BJ (cell line): ENCODE data around the gene HEXIM1. TPM values are rescaled to one million over a fixed set of nuclear protein-coding genes. Genes with fewer than 3 reads are reported as not detected.

Source experiments
- CTCF ChIA-PET: fragments of 350-600 bp; formaldehyde crosslinking; extraction: SDS; loops from one replicate; lab custom pipeline; 2021; ENCODE audit warnings: antibody characterized with exemption, inconsistent platforms; lab: Yijun Ruan, JAX
- POLR2A ChIA-PET: fragments of 300-600 bp; sonication (Branson Sonifier 250); formaldehyde crosslinking; extraction: SDS; loops from one replicate; lab custom pipeline; 2021; ENCODE audit warnings: antibody characterized with exemption; lab: Charles Lee
- DNase-seq: peaks from one replicate; pipeline ENCODE4 v3.0.0-alpha.2; 2011; ENCODE audit warnings: low read depth
- H3K27me3 ChIP-seq: 2 replicates; pipeline ENCODE4 v1.6.0; 2011; ENCODE audit warnings: low read length; ENCODE audit not compliant: control insufficient read depth, insufficient read depth
- H3K36me3 ChIP-seq: 2 replicates; pipeline ENCODE4 v1.5.1; 2011; ENCODE audit warnings: low read length; ENCODE audit not compliant: control insufficient read depth, insufficient read depth
- H3K4me3 ChIP-seq: 2 replicates; pipeline ENCODE4 v1.5.1; 2011; ENCODE audit warnings: low read depth, mild to moderate bottlenecking, control low read depth, low read length
- polyA plus RNA-seq: library from polyadenylated mRNA; depleted of rRNA; stranded (reverse); fragments of >200 nt; gene quantifications from 2 replicates; pipeline ENCODE4 v1.2.3, GENCODE V29; 2011
- TF ChIP-seq, protein P1 (sequence below): IDR thresholded peaks from 2 replicates; pipeline ENCODE4 v1.5.1; 2011; ENCODE audit warnings: low read depth, mild to moderate bottlenecking, control low read depth, inconsistent platforms, low read length, moderate library complexity; ENCODE audit not compliant: insufficient read depth

HEXIM1 gene
- polyA plus RNA-seq, 1 experiment: 16.0 TPM

DNA sequence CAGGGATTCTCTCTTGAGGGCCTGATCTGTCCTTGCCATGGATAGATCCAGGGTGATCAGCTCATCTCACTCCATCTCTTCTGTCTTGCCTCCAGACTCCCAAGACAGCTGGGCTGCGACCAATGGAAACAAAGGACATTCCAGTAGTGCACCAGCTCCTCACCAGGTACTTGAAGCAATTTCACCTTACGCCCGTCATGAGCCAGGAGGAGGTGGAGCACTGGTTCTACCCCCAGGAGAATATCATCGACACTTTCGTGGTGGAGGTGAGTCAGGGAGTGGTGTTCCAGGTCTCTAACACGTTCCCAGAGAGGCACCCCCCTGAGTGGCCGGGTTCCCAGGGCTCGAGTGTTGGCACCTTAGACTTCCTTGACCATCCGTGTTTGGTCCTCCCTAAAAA, 45.4 kb upstream of the HEXIM1 start:
- no peak overlapping the region for H3K4me3 ChIP-seq

DNA sequence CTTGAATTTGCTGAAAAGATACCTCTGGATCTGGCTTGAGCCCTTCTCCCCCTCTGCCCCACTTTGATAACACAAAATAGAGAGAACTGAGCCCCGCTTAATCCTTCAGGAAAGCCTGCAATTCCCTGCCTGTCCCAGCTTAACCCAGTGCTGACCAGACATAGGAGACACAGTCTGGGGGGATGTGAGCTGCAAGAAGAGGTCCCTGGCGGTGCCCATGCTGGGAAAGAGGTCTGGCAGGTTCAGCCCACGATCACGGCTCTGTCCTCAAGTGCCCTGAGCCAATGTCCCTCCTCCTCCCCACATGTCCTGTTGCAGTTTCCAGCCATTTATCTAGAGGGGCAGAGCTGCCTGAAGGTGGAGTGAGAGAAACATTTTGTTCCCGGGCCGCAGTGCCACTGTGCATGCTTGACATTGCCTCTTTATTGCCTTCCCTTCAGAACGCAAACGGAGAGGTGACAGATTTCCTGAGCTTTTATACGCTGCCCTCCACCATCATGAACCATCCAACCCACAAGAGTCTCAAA, 44.9 kb upstream of the HEXIM1 start:
- CTCF ChIA-PET: interaction anchor here (1.4 to 3.2 kb wide), 3 partner anchors 26 to 183 kb away, joined by 4 to 9 read pairs (median 9); partner anchors contain the start of gene ACBD4
- H3K4me3 ChIP-seq: no peak overlapping the region
- no peak for DNase-seq
- POLR2A ChIA-PET: interaction anchor here (0.6 kb wide), 1 partner anchor 45 kb away, joined by 3 read pairs; the partner anchor contains the start of gene HEXIM1
- H3K36me3 ChIP-seq: peaks cover 50% of the 10 kb centered on the region
- TF ChIP-seq, protein P1, sequence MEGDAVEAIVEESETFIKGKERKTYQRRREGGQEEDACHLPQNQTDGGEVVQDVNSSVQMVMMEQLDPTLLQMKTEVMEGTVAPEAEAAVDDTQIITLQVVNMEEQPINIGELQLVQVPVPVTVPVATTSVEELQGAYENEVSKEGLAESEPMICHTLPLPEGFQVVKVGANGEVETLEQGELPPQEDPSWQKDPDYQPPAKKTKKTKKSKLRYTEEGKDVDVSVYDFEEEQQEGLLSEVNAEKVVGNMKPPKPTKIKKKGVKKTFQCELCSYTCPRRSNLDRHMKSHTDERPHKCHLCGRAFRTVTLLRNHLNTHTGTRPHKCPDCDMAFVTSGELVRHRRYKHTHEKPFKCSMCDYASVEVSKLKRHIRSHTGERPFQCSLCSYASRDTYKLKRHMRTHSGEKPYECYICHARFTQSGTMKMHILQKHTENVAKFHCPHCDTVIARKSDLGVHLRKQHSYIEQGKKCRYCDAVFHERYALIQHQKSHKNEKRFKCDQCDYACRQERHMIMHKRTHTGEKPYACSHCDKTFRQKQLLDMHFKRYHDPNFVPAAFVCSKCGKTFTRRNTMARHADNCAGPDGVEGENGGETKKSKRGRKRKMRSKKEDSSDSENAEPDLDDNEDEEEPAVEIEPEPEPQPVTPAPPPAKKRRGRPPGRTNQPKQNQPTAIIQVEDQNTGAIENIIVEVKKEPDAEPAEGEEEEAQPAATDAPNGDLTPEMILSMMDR: no peak
- no peaks in the 10 kb centered on the region for H3K27me3 ChIP-seq

More for the DNA sequence above, 45.4 kb upstream of the HEXIM1 start:
- ChIA-PET CTCF (interaction anchor here (1.4 to 3.2 kb wide), 2 partner anchors 32 to 182 kb away, joined by 9 read pairs; partner anchors contain the start of gene ACBD4), POLR2A (no interaction called here)
- Histone ChIP-seq H3K36me3 (peaks cover 51% of the 10 kb centered on the region), H3K27me3 (no peaks in the 10 kb centered on the region)
- TF ChIP-seq, protein P1: no peak
- DNase-seq: no peak

DNA sequence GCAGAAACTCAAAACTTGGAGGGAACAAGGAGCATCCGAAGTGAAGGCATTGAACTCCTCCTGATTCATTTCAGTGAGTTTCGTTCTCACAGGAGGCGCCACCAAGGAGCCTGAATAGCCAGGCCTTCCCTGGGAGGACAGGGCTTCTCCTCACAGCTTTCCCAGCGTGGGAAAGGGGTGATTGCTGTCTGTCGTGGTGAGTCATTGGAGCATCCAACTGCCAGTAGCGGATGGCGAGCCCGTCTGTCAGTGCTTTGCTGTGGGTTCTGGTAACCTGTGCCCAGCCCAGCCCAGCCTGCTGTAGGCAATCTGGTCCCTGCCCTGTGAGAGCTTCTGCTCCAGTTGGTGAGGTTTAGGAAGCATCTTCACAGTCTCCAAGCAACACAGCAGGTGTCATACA, 44.2 kb upstream of the HEXIM1 start:
- Histone ChIP-seq H3K27me3 (no peaks in the 10 kb centered on the region), H3K36me3 (peaks cover 49% of the 10 kb centered on the region), H3K4me3 (no peak overlapping the region)
- CTCF ChIA-PET: interaction anchor here (0.5 to 3.2 kb wide), 9 partner anchors 7 to 184 kb away, joined by 3 to 9 read pairs (median 4); partner anchors contain the start of gene ACBD4
- DNase-seq: no peak
- TF ChIP-seq, protein P1: no peak
- POLR2A ChIA-PET: no interaction called here

DNA sequence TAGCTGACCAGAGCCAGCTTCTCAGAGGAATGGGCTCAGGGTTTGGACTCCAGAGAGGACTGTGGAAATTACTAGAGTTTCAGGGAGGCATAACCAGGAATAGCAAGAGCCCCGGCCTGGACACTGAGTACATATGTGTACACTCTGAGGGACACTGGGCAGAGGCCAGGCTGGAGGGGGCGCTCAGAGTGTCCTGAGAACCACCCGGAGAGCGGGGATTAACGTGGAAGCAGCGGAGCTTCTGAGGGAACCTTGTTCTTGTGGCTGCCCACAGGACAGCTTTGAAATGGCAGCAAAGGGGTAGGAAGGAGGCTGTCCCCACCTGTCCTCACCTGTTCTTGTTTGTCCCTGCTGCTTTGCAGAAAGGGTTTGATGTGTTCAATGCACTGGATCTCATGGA, 43.8 kb upstream of the HEXIM1 start:
- H3K36me3 ChIP-seq: peaks cover 47% of the 10 kb centered on the region
- ChIA-PET POLR2A (no interaction called here), CTCF (interaction anchor here (0.5 to 3.2 kb wide), 11 partner anchors 8 to 184 kb away, joined by 3 to 14 read pairs (median 4); partner anchors contain the start of genes ACBD4 and PLCD3)
- H3K4me3 ChIP-seq: no peak overlapping the region
- no peak for DNase-seq
- TF ChIP-seq, protein P1: no peak
- no peaks in the 10 kb centered on the region for H3K27me3 ChIP-seq

DNA sequence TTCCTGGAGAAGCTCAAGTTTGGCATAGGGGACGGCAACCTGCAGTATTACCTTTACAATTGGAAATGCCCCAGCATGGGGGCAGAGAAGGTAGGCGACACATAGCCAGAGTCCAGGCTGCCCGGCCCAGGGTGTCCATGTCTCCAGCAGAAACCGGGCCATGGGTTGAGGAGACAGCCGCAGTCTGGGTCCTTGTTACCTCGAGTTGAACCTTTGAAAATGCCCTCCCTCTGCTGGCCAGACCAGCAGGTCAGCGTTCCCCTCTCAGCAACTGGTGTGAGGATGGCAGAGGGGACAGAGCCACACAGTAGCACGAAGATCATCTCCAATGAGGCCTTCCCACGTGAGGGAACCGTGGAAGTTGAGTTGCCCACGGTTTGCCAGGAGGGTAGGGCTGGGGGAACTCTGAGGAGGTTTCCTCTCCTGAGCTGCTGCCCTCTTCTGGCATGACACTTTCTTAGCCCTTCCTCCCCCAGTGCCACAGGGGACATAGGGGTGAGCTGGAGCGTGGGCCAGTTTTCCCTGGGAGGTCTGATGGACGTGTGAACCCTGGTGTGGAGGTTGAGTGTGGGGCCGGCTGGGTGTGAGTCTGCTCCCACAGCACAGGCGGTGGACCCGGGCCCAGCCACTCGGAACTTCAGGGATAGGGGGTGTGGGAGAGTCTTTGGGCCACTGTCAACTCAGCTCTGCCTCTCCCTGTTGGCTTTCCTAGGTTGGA, 43.2 kb upstream of the HEXIM1 start:
- Histone ChIP-seq H3K36me3 (peaks cover 45% of the 10 kb centered on the region), H3K4me3 (no peak overlapping the region), H3K27me3 (no peaks in the 10 kb centered on the region)
- no peak for DNase-seq
- TF ChIP-seq, protein P1: peak; percentile 14; the same call in 1 of the 2 replicates
- CTCF ChIA-PET: interaction anchor here (1.0 to 2.3 kb wide), 10 partner anchors 8 to 93 kb away, joined by 3 to 14 read pairs (median 4); partner anchors contain the start of genes ACBD4 and PLCD3
- POLR2A ChIA-PET: interaction anchor here (0.6 kb wide), 1 partner anchor 23 kb away, joined by 3 read pairs; no protein-coding TSS in a partner anchor
